MM.1S (cell line): ENCODE results near the gene CCDC102B.

Experiments used
- DNase-seq: peaks from one replicate; pipeline ENCODE4 v3.0.0-alpha.2; 2015
- H2AFZ ChIP-seq: fragments of 300-600 bp; sonication (generic); 2 replicates; pipeline ENCODE4 v1.6.0; 2016; ENCODE audit warnings: antibody characterized with exemption, low read length
- H3F3A ChIP-seq: fragments of 300-600 bp; sonication (generic); 2 replicates; pipeline ENCODE4 v1.6.1; 2016; ENCODE audit warnings: mild to moderate bottlenecking, antibody characterized with exemption, low read length, moderate library complexity, mixed read lengths; ENCODE audit not compliant: insufficient read depth
- H3K27ac ChIP-seq: fragments of 300-600 bp; sonication (generic); 2 replicates; pipeline ENCODE4 v1.5.1; 2016; ENCODE audit warnings: mild to moderate bottlenecking, low read length
- H3K27me3 ChIP-seq: fragments of 300-600 bp; sonication (generic); replicated peaks from 2 replicates; pipeline ENCODE4 v1.6.0; 2016; ENCODE audit warnings: low read length; ENCODE audit not compliant: insufficient read depth
- H3K36me3 ChIP-seq: fragments of 300-600 bp; sonication (generic); replicated peaks from 2 replicates; pipeline ENCODE4 v1.6.1; 2016; ENCODE audit warnings: mild to moderate bottlenecking, low read length, mixed read lengths; ENCODE audit not compliant: insufficient read depth
- H3K4me1 ChIP-seq: fragments of 300-600 bp; sonication (generic); 2 replicates; pipeline ENCODE4 v1.6.1; 2016; ENCODE audit warnings: low read length, mixed read lengths
- H3K4me2 ChIP-seq: fragments of 300-600 bp; sonication (generic); 2 replicates; pipeline ENCODE4 v1.6.0; 2016; ENCODE audit warnings: low read depth, low read length
- H3K4me3 ChIP-seq: fragments of 300-600 bp; sonication (generic); 2 replicates; pipeline ENCODE4 v1.5.1; 2016; ENCODE audit warnings: low read length, mixed read lengths
- H3K79me2 ChIP-seq: fragments of 300-600 bp; sonication (generic); 2 replicates; pipeline ENCODE4 v1.6.1; 2016; ENCODE audit warnings: mixed run types, low read length, mixed read lengths
- H3K9ac ChIP-seq: fragments of 300-600 bp; sonication (generic); 2 replicates; pipeline ENCODE4 v1.6.1; 2016; ENCODE audit warnings: low read length, mixed read lengths
- H3K9me2 ChIP-seq: fragments of 300-600 bp; sonication (generic); replicated peaks from 2 replicates; pipeline ENCODE4 v1.6.1; 2016; ENCODE audit warnings: mild to moderate bottlenecking, low read length, mixed read lengths; ENCODE audit not compliant: insufficient read depth
- H3K9me3 ChIP-seq: fragments of 300-600 bp; sonication (generic); replicated peaks from 2 replicates; pipeline ENCODE4 v1.6.1; 2016; ENCODE audit warnings: mild to moderate bottlenecking, low read length, mixed read lengths; ENCODE audit not compliant: insufficient read depth
- H4K20me1 ChIP-seq: fragments of 300-600 bp; sonication (generic); 2 replicates; pipeline ENCODE4 v1.6.1; 2016; ENCODE audit warnings: mild to moderate bottlenecking, low read length, moderate library complexity, mixed read lengths; ENCODE audit not compliant: insufficient read depth
- EZH2 ChIP-seq: fragments of 300-600 bp; sonication (generic); optimal IDR thresholded peaks from 2 replicates; pipeline ENCODE3; 2017; ENCODE audit warnings: low read depth, mild to moderate bottlenecking, antibody characterized with exemption, low read length, mixed read lengths
- EZH2phosphoT487 ChIP-seq: fragments of 300-600 bp; sonication (generic); IDR thresholded peaks from 2 replicates; pipeline ENCODE4 v1.6.1; 2018; ENCODE audit warnings: antibody characterized with exemption, low read length
- TF ChIP-seq, protein P1 (sequence below): fragments of 300-600 bp; sonication (generic); IDR thresholded peaks from 2 replicates; pipeline ENCODE4 v1.5.1; 2016; ENCODE audit warnings: antibody characterized with exemption, low read length, mixed read lengths

Gene CCDC102B

GRCh38 chr18:68918216-68918615 is 120.3 kb downstream of the CCDC102B start:
- no peak for TF ChIP-seq EZH2phosphoT487
- no peak for TF ChIP-seq EZH2
- TF ChIP-seq, protein P1, sequence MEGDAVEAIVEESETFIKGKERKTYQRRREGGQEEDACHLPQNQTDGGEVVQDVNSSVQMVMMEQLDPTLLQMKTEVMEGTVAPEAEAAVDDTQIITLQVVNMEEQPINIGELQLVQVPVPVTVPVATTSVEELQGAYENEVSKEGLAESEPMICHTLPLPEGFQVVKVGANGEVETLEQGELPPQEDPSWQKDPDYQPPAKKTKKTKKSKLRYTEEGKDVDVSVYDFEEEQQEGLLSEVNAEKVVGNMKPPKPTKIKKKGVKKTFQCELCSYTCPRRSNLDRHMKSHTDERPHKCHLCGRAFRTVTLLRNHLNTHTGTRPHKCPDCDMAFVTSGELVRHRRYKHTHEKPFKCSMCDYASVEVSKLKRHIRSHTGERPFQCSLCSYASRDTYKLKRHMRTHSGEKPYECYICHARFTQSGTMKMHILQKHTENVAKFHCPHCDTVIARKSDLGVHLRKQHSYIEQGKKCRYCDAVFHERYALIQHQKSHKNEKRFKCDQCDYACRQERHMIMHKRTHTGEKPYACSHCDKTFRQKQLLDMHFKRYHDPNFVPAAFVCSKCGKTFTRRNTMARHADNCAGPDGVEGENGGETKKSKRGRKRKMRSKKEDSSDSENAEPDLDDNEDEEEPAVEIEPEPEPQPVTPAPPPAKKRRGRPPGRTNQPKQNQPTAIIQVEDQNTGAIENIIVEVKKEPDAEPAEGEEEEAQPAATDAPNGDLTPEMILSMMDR = no peak
- no peak overlapping the region for H3K27ac ChIP-seq
- no peak for DNase-seq
- no peak overlapping the region for H2AFZ ChIP-seq
- H3K9me3 ChIP-seq = no peaks in the 10 kb centered on the region
- H3K79me2 ChIP-seq = no peaks in the 10 kb centered on the region
- no peak overlapping the region for H3K4me3 ChIP-seq
- no peak overlapping the region for H3K9ac ChIP-seq
- H3F3A ChIP-seq = no peaks in the 10 kb centered on the region
- H3K4me1 ChIP-seq = no peaks in the 10 kb centered on the region
- no peaks in the 10 kb centered on the region for H3K9me2 ChIP-seq
- no peaks in the 10 kb centered on the region for H3K36me3 ChIP-seq
- no peaks in the 10 kb centered on the region for H3K27me3 ChIP-seq
- H4K20me1 ChIP-seq = no peaks in the 10 kb centered on the region
- no peak overlapping the region for H3K4me2 ChIP-seq

GRCh38 chr18:68919900-68920299 is 122.0 kb downstream of the CCDC102B start:
- Histone ChIP-seq H3K27ac (no peak overlapping the region), H3K4me2 (no peak overlapping the region), H3K9me3 (no peaks in the 10 kb centered on the region), H4K20me1 (no peaks in the 10 kb centered on the region), H3K27me3 (no peaks in the 10 kb centered on the region), H3K9me2 (no peaks in the 10 kb centered on the region), H3K4me1 (peaks cover 5% of the 10 kb centered on the region), H2AFZ (no peak overlapping the region), H3K36me3 (no peaks in the 10 kb centered on the region), H3K9ac (no peak overlapping the region), H3K79me2 (no peaks in the 10 kb centered on the region), H3F3A (no peaks in the 10 kb centered on the region), H3K4me3 (no peak overlapping the region)
- no peak for TF ChIP-seq EZH2
- TF ChIP-seq EZH2phosphoT487 = no peak
- TF ChIP-seq, protein P1 = no peak
- no peak for DNase-seq

- no peaks in the 10 kb centered on the region for H4K20me1 ChIP-seq
- peaks cover 14% of the 10 kb centered on the region for H3K4me1 ChIP-seq
- H3K36me3 ChIP-seq = no peaks in the 10 kb centered on the region
- no peak overlapping the region for H2AFZ ChIP-seq
- H3F3A ChIP-seq = no peaks in the 10 kb centered on the region
- no peak overlapping the region for H3K9ac ChIP-seq
- no peaks in the 10 kb centered on the region for H3K79me2 ChIP-seq
- H3K27ac ChIP-seq = no peak overlapping the region
- H3K27me3 ChIP-seq = no peaks in the 10 kb centered on the region
- no peaks in the 10 kb centered on the region for H3K9me2 ChIP-seq
- no peak for DNase-seq
- no peak overlapping the region for H3K4me2 ChIP-seq
- TF ChIP-seq EZH2 (no peak), EZH2phosphoT487 (no peak)
- TF ChIP-seq, protein P1 = no peak
- no peaks in the 10 kb centered on the region for H3K9me3 ChIP-seq
- H3K4me3 ChIP-seq = no peak overlapping the region
Measured at GRCh38 chr18:68922392-68922791, 124.5 kb downstream of the CCDC102B start.
